ENCODE results near the gene GRAMD2A.

DNA sequence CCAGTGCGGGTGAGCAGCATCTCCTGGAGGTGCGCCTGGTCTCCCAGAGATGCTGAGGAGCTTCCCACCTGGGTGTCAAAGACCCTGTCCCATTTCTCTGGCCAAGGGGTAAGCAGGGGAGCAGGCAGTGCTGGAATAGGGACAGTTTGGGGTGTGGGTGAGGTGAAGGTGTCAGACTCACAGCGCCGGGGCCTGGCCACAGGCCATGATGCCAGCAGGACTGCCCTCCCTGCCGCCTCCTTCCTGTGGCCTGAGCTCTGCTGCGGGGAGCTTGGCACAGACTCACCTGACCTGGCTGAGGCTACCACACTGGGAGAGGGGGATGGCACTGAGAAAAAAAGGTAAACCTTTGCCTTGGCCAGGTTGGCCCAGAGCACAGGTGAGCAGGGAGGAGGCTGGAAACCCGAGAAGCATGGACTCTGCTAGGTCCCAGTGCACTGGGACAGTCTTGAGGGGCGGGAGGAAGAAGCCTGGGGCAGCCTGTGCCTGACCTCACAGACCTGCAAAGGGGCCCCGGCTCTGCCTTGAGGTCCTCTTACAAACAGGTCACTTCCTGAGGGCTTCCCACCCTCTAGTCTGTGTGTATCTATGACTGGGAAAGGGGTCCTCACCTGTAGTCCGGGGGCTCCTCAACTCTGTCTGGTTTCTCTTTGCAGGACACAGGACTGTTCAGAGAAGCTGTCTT lies 28.2 kb downstream of the GRAMD2A start:
- TF ChIP-seq, protein P1, sequence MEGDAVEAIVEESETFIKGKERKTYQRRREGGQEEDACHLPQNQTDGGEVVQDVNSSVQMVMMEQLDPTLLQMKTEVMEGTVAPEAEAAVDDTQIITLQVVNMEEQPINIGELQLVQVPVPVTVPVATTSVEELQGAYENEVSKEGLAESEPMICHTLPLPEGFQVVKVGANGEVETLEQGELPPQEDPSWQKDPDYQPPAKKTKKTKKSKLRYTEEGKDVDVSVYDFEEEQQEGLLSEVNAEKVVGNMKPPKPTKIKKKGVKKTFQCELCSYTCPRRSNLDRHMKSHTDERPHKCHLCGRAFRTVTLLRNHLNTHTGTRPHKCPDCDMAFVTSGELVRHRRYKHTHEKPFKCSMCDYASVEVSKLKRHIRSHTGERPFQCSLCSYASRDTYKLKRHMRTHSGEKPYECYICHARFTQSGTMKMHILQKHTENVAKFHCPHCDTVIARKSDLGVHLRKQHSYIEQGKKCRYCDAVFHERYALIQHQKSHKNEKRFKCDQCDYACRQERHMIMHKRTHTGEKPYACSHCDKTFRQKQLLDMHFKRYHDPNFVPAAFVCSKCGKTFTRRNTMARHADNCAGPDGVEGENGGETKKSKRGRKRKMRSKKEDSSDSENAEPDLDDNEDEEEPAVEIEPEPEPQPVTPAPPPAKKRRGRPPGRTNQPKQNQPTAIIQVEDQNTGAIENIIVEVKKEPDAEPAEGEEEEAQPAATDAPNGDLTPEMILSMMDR (IDR thresholded peaks at IDR 0.05; ENCODE audit: poor library complexity): no peak
- TF ChIP-seq EZH2phosphoT487 (IDR thresholded peaks at IDR 0.05; ENCODE audit: low read depth, severe bottlenecking, unreplicated experiment): no peak
- TF ChIP-seq EZH2 (IDR thresholded peaks at IDR 0.05; ENCODE audit: borderline replicate concordance): no peak
